GM23248 (cell line): Measurements from ENCODE around the gene CCDC138.
"Not testable (repeated sequence)": the region's sequence is repeated elsewhere in the genome, so short reads cannot be mapped to it uniquely, and the experiment has no call there.

Source experiments
- EZH2 ChIP-seq: fragments of 200-600 bp; sonication (generic); IDR thresholded peaks from 2 replicates; pipeline ENCODE4 v1.6.1; 2018; ENCODE audit warnings: antibody characterized with exemption, mild to moderate bottlenecking; ENCODE audit not compliant: insufficient read depth, poor library complexity, severe bottlenecking
- EZH2phosphoT487 ChIP-seq: fragments of 200-600 bp; sonication (generic); IDR thresholded peaks from 2 replicates; pipeline ENCODE4 v1.6.1; 2018; ENCODE audit warnings: antibody characterized with exemption, moderate library complexity, mild to moderate bottlenecking, low read depth; ENCODE audit not compliant: insufficient read depth

GRCh38 chr2:108757973-108758372 is 28.6 kb upstream of the CCDC138 start:
- not testable (repeated sequence) for TF ChIP-seq EZH2, EZH2phosphoT487
